SU-DHL-6 (cell line): ENCODE measurements around the gene RHOB.

Experiments
- H2AFZ ChIP-seq: fragments of 200-600 bp; sonication (generic); 2 replicates; pipeline ENCODE4 v1.6.1; 2014; ENCODE audit warnings: low read depth, mild to moderate bottlenecking, moderate library complexity, mixed read lengths, antibody characterized with exemption, low read length; ENCODE audit not compliant: severe bottlenecking
- H3F3A ChIP-seq: fragments of 200-600 bp; shearing (Covaris generic); 2 replicates; pipeline ENCODE4 v1.6.0; 2016; ENCODE audit warnings: antibody characterized with exemption, mild to moderate bottlenecking; ENCODE audit not compliant: insufficient read depth
- H3K27ac ChIP-seq: fragments of 200-600 bp; sonication (generic); 2 replicates; pipeline ENCODE4 v1.5.1; 2016; ENCODE audit warnings: low read depth, mild to moderate bottlenecking, low read length, moderate library complexity, mixed read lengths
- H3K27me3 ChIP-seq: fragments of 200-600 bp; sonication (generic), shearing (Covaris generic); 2 replicates; pipeline ENCODE4 v1.6.0; 2014; ENCODE audit warnings: mild to moderate bottlenecking, low read length
- H3K36me3 ChIP-seq: fragments of 200-600 bp; sonication (generic); 2 replicates; pipeline ENCODE4 v1.6.1; 2014; ENCODE audit warnings: mild to moderate bottlenecking, low read length, mixed read lengths
- H3K4me2 ChIP-seq: fragments of 300-600, 200-600 bp; shearing (Covaris generic), sonication (generic); 2 replicates; pipeline ENCODE4 v1.6.0; 2014; ENCODE audit warnings: low read length, low read depth, mild to moderate bottlenecking; ENCODE audit not compliant: poor library complexity, severe bottlenecking
- H3K4me3 ChIP-seq: fragments of 200-600 bp; sonication (generic); 2 replicates; pipeline ENCODE4 v1.5.1; 2014; ENCODE audit warnings: antibody characterized with exemption, low read length, mild to moderate bottlenecking, mixed read lengths; ENCODE audit not compliant: insufficient read depth, poor library complexity, severe bottlenecking
- H3K79me2 ChIP-seq: fragments of 200-600 bp; sonication (generic); 2 replicates; pipeline ENCODE4 v1.6.1; 2014; ENCODE audit warnings: mild to moderate bottlenecking, low read length, moderate library complexity; ENCODE audit not compliant: insufficient read depth
- H3K9ac ChIP-seq: fragments of 200-600 bp; sonication (generic); 2 replicates; pipeline ENCODE4 v1.7.0; 2014; ENCODE audit warnings: mild to moderate bottlenecking, low read length
- H3K9me2 ChIP-seq: fragments of 200-600 bp; sonication (generic); replicated peaks from 2 replicates; pipeline ENCODE4 v1.6.1; 2014; ENCODE audit warnings: low read length; ENCODE audit not compliant: insufficient read depth
- H3K9me3 ChIP-seq: fragments of 200-600 bp; sonication (generic); 2 replicates; pipeline ENCODE4 v1.6.1; 2014; ENCODE audit warnings: low read length, mixed read lengths; ENCODE audit not compliant: insufficient read depth
- H4K20me1 ChIP-seq: fragments of 200-600 bp; sonication (generic); 2 replicates; pipeline ENCODE4 v1.6.1; 2014; ENCODE audit warnings: low read depth, mild to moderate bottlenecking, antibody characterized with exemption, low read length, moderate library complexity, mixed read lengths
- CTCF ChIP-seq: fragments of 200-600 bp; sonication (generic); IDR thresholded peaks from one replicate; pipeline ENCODE4 v1.5.1; 2017; ENCODE audit warnings: antibody characterized with exemption, mild to moderate bottlenecking, low read length, moderate library complexity; ENCODE audit not compliant: insufficient read depth, poor library complexity, severe bottlenecking
- EZH2phosphoT487 ChIP-seq: fragments of 200-600 bp; sonication (generic), shearing (Covaris generic); conservative IDR thresholded peaks from 2 replicates; pipeline ENCODE4 v1.6.1; 2018; ENCODE audit warnings: mild to moderate bottlenecking, antibody characterized with exemption, low read length, moderate library complexity, mixed read lengths

Gene RHOB

GRCh38 chr2:20423847-20424246, 23.0 kb upstream of the RHOB start:
- no peak for TF ChIP-seq CTCF
- TF ChIP-seq EZH2phosphoT487, result no peak
- Histone ChIP-seq H3K9me3 (no peaks in the 10 kb centered on the region), H3K27me3 (no peaks in the 10 kb centered on the region), H3F3A (no peaks in the 10 kb centered on the region), H3K9me2 (no peaks in the 10 kb centered on the region), H3K27ac (no peak overlapping the region), H2AFZ (no peak overlapping the region), H3K4me2 (no peak overlapping the region), H3K79me2 (no peaks in the 10 kb centered on the region), H4K20me1 (no peaks in the 10 kb centered on the region), H3K4me3 (no peak overlapping the region), H3K9ac (no peak overlapping the region), H3K36me3 (no peaks in the 10 kb centered on the region)

- Histone ChIP-seq H3K4me3 (no peak overlapping the region), H3K4me2 (no peak overlapping the region), H4K20me1 (no peaks in the 10 kb centered on the region), H3K9me3 (no peaks in the 10 kb centered on the region), H3K9ac (no peak overlapping the region), H3F3A (no peaks in the 10 kb centered on the region), H3K27ac (no peak overlapping the region), H3K36me3 (no peaks in the 10 kb centered on the region), H2AFZ (no peak overlapping the region), H3K79me2 (no peaks in the 10 kb centered on the region), H3K27me3 (no peaks in the 10 kb centered on the region), H3K9me2 (no peaks in the 10 kb centered on the region)
- no peak for TF ChIP-seq EZH2phosphoT487
- no peak for TF ChIP-seq CTCF
Measured at GRCh38 chr2:20424300-20425290, 22.3 kb upstream of the RHOB start.

GRCh38 chr2:20425371-20425881, 21.4 kb upstream of the RHOB start:
- Histone ChIP-seq H3K4me3 (no peak overlapping the region), H3K4me2 (no peak overlapping the region)
- no peak for TF ChIP-seq CTCF

More at GRCh38 chr2:20425371-20425881, 21.4 kb upstream of the RHOB start:
- no peaks in the 10 kb centered on the region for H3F3A ChIP-seq
- H3K27ac ChIP-seq, result no peak overlapping the region
- H3K27me3 ChIP-seq, result no peaks in the 10 kb centered on the region
- H2AFZ ChIP-seq, result no peak overlapping the region
- H3K79me2 ChIP-seq, result no peaks in the 10 kb centered on the region
- H3K9me2 ChIP-seq, result no peaks in the 10 kb centered on the region
- no peaks in the 10 kb centered on the region for H4K20me1 ChIP-seq
- H3K36me3 ChIP-seq, result no peaks in the 10 kb centered on the region
- H3K9me3 ChIP-seq, result no peaks in the 10 kb centered on the region
- H3K9ac ChIP-seq, result no peak overlapping the region
